NB4 (cell line): ENCODE measurements around the gene HECW1.

ENCODE experiments used
- DNase-seq: peaks from one replicate; pipeline ENCODE4 v3.0.0; 2010; ENCODE audit warnings: low read depth
- H3K4me3 ChIP-seq: one replicate; pipeline ENCODE4 v1.5.1; 2011; ENCODE audit warnings: mild to moderate bottlenecking, low read depth, low read length, moderate library complexity
- MYC ChIP-seq: IDR thresholded peaks from 2 replicates; pipeline ENCODE4 v1.6.1; 2011; ENCODE audit warnings: low read depth, low read length
- POLR2A ChIP-seq: IDR thresholded peaks from 2 replicates; pipeline ENCODE4 v1.6.1; 2011; ENCODE audit warnings: mild to moderate bottlenecking; ENCODE audit not compliant: insufficient read length; ENCODE audit errors: extremely low read depth
- TF ChIP-seq, protein P1 (sequence below): IDR thresholded peaks from one replicate; pipeline ENCODE4 v1.5.1; 2012; ENCODE audit warnings: low read depth, low read length
- TF ChIP-seq, protein P2 (sequence below): IDR thresholded peaks from 2 replicates; pipeline ENCODE4 v1.6.1; 2011; ENCODE audit warnings: low read depth, low read length

HECW1 gene

DNA sequence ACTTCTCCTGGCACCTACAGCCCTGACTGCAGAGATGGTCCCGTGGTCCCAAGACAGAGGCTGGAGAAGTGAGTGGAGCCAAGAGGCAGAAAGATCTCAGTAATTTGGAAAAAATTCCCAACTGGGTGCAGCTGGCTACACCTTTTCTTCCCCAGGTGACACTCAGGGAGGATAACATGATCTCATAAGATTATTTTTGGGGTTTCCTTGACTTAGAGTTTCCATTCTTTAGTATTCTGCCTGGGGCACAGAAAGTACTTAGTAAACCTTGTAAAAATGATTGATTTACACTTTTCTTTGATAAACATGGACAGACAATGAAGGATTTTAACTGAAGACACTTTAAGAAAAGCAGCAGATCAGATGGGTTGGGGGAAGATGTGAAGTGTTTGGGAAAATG, 38.6 kb downstream of the HECW1 start:
- H3K4me3 ChIP-seq = no peak overlapping the region
- no peak for DNase-seq
- no peak for TF ChIP-seq POLR2A

DNA sequence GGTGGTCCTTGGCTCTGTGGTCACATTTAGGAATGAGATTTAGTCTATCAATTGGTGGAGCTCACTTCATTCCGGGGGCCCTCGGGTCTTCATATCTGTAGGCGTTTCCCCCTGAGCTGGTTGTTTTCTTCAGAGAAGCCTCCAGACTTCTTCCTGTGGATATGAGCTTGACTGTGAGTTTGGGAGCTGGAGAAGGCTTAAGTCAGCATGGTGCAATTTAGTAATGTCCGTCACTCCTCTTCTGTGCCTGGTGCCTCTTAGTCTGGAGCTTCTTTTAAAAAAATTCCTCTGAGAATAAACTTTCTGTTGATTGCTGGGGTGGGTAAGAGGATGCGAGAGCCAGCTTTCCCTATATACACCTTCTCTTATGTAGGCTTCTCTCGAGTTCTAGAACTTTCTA, 40.2 kb downstream of the HECW1 start:
- H3K4me3 ChIP-seq = no peak overlapping the region
- TF ChIP-seq, protein P1, sequence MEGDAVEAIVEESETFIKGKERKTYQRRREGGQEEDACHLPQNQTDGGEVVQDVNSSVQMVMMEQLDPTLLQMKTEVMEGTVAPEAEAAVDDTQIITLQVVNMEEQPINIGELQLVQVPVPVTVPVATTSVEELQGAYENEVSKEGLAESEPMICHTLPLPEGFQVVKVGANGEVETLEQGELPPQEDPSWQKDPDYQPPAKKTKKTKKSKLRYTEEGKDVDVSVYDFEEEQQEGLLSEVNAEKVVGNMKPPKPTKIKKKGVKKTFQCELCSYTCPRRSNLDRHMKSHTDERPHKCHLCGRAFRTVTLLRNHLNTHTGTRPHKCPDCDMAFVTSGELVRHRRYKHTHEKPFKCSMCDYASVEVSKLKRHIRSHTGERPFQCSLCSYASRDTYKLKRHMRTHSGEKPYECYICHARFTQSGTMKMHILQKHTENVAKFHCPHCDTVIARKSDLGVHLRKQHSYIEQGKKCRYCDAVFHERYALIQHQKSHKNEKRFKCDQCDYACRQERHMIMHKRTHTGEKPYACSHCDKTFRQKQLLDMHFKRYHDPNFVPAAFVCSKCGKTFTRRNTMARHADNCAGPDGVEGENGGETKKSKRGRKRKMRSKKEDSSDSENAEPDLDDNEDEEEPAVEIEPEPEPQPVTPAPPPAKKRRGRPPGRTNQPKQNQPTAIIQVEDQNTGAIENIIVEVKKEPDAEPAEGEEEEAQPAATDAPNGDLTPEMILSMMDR = no peak
- TF ChIP-seq, protein P2, sequence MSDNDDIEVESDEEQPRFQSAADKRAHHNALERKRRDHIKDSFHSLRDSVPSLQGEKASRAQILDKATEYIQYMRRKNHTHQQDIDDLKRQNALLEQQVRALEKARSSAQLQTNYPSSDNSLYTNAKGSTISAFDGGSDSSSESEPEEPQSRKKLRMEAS = no peak
- no peak for TF ChIP-seq POLR2A
- no peak for TF ChIP-seq MYC
- DNase-seq = no peak

DNA sequence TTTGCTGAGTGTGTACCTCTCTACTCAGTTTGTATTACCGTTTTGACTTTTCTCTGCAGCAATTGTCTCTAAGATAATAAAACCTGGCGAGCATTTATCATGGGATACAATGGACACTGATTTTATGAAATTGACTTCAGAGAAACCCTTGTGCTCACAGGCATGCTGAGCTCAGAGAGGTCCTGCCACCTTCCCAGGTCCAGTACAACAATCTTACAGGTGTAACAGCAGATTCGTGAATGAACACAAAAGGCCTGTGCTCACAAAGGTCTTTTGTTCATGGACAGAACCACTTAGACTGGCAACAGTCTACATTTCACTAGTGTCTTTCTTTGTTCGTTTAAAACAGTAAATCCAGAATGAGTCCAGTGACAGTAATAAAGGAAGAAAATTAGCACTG, 43.2 kb downstream of the HECW1 start:
- no peak for DNase-seq
- no peak overlapping the region for H3K4me3 ChIP-seq
- TF ChIP-seq POLR2A (no peak), MYC (no peak)
- TF ChIP-seq, protein P2 = no peak
- TF ChIP-seq, protein P1 = no peak

DNA sequence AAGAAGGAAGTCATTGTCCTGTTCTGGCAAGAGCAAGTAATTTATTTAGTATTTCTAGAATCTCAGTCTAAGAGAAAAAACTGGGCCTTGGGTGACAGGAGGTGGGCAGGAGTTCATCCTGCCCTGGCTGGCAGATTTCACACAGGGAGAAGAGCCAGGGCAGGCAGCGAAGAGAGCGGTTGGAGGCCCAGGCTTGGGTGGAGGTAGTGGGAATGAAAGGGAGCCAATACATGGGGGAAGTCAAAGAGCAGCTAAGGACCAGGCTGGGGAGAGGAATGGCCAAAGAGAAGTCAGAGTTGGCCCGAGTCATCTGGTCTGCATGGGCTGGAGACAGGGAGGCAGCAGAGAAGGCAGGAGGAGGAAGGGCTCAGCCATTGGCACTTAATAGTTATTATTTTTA, 51.4 kb downstream of the HECW1 start:
- TF ChIP-seq MYC (no peak), POLR2A (no peak)
- TF ChIP-seq, protein P2 = no peak
- TF ChIP-seq, protein P1 = no peak
- no peak overlapping the region for H3K4me3 ChIP-seq
- no peak for DNase-seq

DNA sequence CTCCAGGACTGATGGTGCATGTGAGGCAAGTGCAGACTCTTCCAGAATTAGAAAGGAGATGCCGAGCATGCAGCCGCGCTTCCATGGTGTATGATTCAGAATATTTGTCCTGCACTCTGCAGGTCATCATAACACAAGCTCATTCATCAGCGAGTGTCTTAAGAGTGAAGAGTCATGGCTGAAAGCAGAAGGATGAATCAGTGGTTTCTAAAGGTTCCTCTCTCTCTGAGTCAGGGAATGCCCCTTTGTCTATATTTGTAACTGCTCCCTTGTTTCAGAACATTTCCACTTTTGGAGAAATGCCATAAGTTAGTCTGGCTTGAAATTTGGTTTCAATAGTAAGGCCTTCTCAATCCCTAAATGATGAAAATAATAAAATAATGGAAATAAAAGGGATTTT, 52.3 kb downstream of the HECW1 start:
- no peak overlapping the region for H3K4me3 ChIP-seq
- TF ChIP-seq, protein P1 = no peak
- peak; percentile 7 for DNase-seq

DNA sequence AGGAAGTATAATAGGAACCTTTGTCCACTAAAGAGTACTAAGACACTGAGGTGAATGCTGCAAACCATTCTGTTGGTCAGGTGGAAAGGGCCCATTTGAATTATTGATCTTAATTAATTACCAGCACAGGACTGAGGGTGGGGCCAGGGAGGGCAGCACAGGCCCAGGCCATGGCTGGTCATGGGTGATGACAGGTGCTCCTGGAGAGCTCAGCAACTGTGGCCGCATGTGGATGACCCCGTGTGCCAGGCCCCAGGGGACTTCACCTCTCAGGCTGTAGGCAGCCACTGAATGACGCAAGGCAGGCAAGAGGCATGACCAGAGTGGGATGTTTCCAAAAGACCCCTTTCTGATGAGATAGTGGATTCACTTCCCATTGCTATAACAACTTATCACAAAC, 54.2 kb downstream of the HECW1 start:
- no peak for DNase-seq
- no peak overlapping the region for H3K4me3 ChIP-seq
- no peak for TF ChIP-seq MYC
- TF ChIP-seq, protein P2 = no peak
- TF ChIP-seq, protein P1 = no peak
- no peak for TF ChIP-seq POLR2A
